GM19351 (cell line): ENCODE data around the gene IER2.

Experiments
- ATAC-seq: cut with Tn5 transposase; IDR thresholded peaks from one replicate; pipeline ENCODE4 v1.9.1; 2021; ENCODE audit warnings: mild to moderate bottlenecking, moderate library complexity; ENCODE audit not compliant: unreplicated experiment

Gene IER2, protein sequence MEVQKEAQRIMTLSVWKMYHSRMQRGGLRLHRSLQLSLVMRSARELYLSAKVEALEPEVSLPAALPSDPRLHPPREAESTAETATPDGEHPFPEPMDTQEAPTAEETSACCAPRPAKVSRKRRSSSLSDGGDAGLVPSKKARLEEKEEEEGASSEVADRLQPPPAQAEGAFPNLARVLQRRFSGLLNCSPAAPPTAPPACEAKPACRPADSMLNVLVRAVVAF

GRCh38 chr19:13150187-13150930, at the start of gene IER2, which contains the start of gene STX10:
Gene IER2, plus strand, starts transcription at chr19:13150411. Its CDS starts 2,776 bp downstream, at chr19:13153187.
Gene STX10, minus strand, starts transcription at chr19:13150375. Its CDS starts 202 bp downstream, at chr19:13150173.
- ATAC-seq, result peak; percentile 43

DNA sequence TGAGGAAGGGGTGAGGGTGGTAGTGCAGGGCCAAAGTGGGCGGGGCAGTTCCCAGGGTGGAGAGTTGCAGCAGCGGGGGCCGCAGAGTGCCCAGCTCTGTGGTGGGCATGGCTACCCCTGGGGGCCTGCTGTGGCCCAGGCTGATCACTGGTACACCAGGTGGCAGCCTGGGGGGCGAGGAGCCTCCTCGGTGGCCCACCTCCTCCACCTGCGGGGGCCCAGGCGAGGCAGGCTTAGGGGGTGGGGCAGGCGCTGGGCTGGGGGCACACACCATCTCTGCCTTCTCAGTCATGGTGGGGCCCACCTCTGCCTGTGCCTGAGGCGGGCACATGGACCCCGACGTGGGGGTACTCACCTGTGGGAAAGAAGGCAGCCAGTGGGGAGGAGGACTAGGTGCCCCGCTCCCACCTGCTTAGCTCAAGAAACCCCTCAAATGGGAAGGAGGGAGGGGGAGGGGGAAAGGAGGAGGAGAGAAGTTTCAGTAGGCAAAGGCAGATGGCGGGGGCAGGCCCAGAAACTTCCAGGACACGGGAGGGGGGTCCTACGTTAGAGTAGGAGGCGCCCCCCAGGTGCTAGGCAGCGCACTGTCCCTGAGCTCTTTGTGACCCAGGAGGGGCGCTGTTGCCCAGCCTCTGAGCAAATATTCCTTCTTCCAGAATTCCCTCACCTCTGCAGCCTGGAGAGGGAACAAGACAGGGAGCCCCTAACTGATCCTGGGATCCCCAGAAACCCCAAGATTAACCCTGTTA, 49.2 kb upstream of the IER2 start:
- ATAC-seq, result no peak

- no peak for ATAC-seq
These were observed 48.4 kb upstream of the IER2 start for GRCh38 chr19:13101590-13102415.

GRCh38 chr19:13102416-13102665, 47.9 kb upstream of the IER2 start:
- ATAC-seq, result no peak

DNA sequence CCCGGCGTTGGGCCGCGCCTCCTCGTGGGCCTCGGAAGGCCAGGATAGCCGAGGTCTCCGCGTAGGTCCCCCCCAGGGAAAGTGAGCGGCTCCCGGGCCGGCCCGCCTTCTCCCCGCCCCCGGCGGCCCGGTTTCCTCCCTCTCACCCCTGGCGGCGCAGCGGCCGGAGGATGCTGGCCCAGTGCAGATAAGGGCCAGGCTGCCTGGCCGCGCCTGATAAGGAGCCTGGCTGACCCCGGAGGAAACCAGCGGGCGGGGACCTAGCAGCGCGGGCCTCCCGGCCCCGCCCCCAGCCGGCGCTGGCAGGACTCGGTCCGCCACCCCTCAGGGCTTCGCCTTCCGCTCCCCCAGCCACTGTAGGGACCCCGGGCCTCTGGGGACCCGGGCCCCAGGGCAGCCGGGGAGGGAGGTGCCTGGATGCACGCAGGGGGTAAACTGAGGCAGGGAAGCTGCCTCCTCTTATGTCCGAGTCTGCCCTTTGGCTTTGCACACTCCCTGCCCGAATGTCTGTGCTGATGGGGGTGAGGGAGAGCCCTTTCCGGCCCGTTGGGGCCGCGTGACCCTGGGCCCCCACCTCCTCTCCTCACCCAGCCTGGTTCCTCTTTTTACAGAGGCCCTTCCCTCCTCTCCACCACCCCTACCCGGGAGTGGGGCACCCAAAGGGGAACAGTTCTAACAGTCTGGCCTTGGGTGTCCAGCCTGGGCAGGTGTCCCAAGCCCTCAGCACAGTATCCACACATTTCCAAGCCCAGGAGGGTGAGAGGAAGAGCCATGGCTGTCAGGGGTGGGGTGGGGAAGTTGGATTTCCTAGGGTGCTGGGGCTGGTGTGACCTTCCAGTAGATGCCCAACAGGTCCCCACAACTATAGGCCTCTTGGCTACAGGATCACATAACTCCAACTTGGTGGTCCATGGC, 47.3 kb upstream of the IER2 start, which contains the start of gene LYL1:
TSS of gene LYL1 (minus strand) at position 193 of the 915 bp plus-strand sequence. CDS start 1,687 bp downstream, outside the sequence.
- peak; percentile 43 for ATAC-seq

- no peak for ATAC-seq
These were observed 46.4 kb upstream of the IER2 start for GRCh38 chr19:13103581-13104359.

DNA sequence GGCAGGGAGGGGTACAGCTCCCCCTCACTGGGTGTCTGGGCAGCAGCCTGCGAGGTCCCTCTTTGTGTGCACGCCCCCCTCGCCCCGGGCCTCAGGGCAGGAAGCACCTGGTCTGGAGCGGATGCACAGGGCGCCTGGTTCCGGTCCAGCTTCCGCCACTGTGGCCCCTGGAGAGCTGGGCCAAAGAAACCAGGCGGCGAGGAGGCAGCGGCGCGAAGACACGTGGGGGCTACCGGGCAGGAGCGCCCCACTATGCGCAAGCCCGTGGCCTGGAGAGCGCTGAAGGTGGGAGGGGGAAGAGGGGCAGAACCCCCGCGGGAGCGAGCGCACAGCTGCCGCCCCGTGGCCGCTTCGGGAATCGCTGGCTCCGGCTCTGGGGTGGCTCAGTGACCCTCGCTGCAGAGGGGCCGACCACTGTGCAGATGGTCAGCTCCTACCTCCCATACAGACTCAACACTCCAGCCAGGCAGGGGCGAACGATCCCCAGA, 45.8 kb upstream of the IER2 start:
- no peak for ATAC-seq

GRCh38 chr19:13104848-13105711, 45.1 kb upstream of the IER2 start:
- ATAC-seq, result no peak

GRCh38 chr19:13109361-13110098, 40.7 kb upstream of the IER2 start:
- ATAC-seq, result no peak

- ATAC-seq, result no peak
These were observed 40.1 kb upstream of the IER2 start for GRCh38 chr19:13110099-13110610.

GRCh38 chr19:13112555-13112954, 37.7 kb upstream of the IER2 start:
- no peak for ATAC-seq

- ATAC-seq, result no peak
These were observed 34.3 kb upstream of the IER2 start for GRCh38 chr19:13115936-13116281.

DNA sequence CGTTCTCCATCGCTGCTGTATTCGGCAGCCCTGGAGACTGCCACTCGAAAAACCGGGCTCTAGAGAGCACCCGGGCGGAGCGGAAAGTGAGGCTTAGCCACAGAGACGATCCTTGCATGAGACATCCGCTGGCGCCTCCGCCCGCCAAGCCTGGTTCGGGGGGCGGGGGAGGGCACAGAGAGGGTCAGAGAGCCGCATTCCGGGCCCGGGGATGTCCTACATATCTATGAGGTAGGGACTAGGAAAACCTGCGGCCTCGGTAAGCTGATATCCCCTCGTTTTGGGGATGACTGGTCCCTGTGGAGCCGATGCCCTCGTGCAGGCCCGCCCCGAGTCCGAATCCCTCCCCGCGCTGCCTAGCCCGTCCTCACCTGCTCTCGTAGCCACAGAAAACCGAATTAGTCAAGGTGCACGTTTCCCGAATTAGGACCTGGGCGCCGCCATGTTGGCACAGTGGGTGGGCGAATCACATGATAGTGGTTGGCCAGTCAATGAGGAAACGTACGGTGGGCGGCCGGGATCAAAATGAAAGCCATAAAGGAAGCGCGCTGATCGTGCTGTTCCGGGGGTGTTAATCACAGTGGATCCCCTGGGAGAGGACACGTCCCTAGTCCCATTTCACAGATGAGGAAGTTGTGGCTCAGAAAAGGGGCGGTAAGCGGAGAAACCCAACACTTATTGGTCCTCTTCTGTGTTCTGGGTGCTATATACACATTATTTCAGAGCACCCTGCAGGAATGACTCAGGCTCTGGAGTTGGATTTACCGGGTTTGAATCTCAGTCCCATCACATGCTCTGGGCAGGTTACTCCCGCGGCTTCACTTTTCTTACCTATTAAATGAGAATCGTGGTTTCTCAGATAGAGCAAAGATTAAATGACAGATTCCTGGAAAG, 33.7 kb upstream of the IER2 start, which contains the start of gene TRMT1:
TSS of gene TRMT1 (minus strand) at position 459 of the 894 bp plus-strand sequence. CDS start at position 118, 341 bp downstream.
- ATAC-seq, result no peak

DNA sequence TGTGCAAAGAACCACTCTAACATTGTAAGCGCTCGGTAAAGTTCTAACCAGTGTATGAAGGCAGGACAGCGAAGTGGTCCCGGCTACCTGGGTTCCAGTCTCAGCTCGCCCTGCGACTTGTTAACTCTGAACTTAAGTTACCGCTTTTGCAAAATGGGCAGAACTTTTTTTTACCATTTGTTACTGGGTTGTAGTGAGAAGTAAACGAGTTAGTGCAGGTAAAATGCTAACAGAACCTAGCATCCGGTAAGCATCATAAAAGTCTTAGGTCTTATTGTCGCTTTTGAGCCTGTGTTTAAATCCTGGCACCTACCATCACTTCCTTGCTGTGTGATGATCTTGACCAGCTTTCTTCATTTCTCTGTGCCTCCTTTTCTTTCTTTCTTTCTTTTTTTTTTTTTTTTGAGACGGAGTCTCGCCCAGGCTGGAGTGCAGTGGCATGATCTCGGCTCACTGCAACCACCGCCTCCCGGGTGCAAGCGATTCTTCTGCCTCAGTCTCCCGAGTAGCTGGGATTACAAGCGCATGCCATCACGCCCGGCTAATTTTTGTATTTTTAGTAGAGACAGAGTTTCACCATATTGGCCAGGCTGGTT, 32.9 kb upstream of the IER2 start:
- no peak for ATAC-seq

DNA sequence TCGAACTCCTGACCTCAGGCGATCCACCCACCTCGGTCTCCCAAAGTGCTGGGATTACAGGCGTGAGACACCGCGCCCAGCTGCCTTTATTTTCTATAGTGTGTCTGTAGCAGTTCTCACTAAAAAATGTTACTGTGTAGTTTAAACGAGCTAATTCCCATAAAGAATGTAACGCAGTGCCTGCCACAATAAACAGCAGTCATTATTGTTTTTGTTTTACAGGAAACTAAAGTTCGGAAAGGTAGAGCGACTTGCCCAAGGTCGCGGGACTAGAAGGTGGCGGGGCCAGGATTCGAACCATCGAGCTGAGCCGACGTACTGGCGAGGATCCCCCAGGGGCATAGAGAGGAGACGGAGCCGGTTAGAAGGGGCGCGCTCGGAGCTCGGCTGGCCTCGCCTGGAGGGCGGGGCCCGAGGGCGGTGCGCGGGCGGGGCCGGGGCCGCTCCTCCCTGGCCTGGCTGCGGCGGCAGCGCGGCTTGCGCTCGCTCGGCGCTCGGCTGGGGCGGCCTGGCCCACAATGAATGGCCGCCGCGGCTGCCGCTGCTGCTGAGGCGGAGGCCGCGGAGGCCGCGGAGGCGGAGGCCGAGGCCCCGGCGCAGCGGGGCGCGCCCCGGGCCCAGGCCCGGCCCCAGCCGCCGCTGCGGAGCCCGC, 32.3 kb upstream of the IER2 start, which contains the start of gene NACC1:
TSS of gene NACC1 (plus strand) at position 493 of the 652 bp plus-strand sequence. CDS start 16,944 bp downstream, outside the sequence.
- ATAC-seq, result peak; percentile 56
